Activated CD4-positive, alpha-beta T cell treated with anti-CD3 and anti-CD28 coated beads, Interleukin-2, amount 10 ng/mL, durations not matched to agents 24 days and 14 days (primary cell): Measurements from ENCODE around the gene SDK2. TPM values are rescaled to one million over a fixed set of nuclear protein-coding genes. Genes with fewer than 3 reads are reported as not detected.
A peak's percentile ranks its signal among the peaks of the same experiment; 100 is the strongest.

ENCODE experiments used
- DNase-seq: peaks from one replicate; pipeline ENCODE4 v3.0.0; 2022
- H3K27ac Mint-ChIP-seq: one replicate; pipeline ENCODE4 v1.8.0; 2022; ENCODE audit warnings: mild to moderate bottlenecking, mixed read lengths
- H3K27me3 Mint-ChIP-seq: one replicate; pipeline ENCODE4 v1.8.0; 2022; ENCODE audit warnings: mixed read lengths
- H3K36me3 Mint-ChIP-seq: one replicate; pipeline ENCODE4 v1.8.0; 2022; ENCODE audit warnings: low read depth, mild to moderate bottlenecking, mixed read lengths
- H3K4me1 Mint-ChIP-seq: one replicate; pipeline ENCODE4 v1.8.0; 2021; ENCODE audit warnings: mixed read lengths
- H3K4me3 Mint-ChIP-seq: one replicate; pipeline ENCODE4 v1.8.0; 2022; ENCODE audit warnings: mild to moderate bottlenecking, moderate library complexity, mixed read lengths
- H3K9me3 Mint-ChIP-seq: one replicate; pipeline ENCODE4 v1.8.0; 2021; ENCODE audit warnings: mixed read lengths
- intact Hi-C: fragments of 100-400 bp; cut with micrococcal nuclease; formaldehyde crosslinking; loops from one replicate; pipeline ENCODE4 v1.15.1; 2023
- total RNA-seq: library from RNA; stranded (reverse); gene quantifications from 2 replicates; pipeline ENCODE4 v1.2.3, GENCODE V29; 2022

The SDK2 gene
- total RNA-seq, 1 donor from 2014 or later: 0.42 TPM

DNA sequence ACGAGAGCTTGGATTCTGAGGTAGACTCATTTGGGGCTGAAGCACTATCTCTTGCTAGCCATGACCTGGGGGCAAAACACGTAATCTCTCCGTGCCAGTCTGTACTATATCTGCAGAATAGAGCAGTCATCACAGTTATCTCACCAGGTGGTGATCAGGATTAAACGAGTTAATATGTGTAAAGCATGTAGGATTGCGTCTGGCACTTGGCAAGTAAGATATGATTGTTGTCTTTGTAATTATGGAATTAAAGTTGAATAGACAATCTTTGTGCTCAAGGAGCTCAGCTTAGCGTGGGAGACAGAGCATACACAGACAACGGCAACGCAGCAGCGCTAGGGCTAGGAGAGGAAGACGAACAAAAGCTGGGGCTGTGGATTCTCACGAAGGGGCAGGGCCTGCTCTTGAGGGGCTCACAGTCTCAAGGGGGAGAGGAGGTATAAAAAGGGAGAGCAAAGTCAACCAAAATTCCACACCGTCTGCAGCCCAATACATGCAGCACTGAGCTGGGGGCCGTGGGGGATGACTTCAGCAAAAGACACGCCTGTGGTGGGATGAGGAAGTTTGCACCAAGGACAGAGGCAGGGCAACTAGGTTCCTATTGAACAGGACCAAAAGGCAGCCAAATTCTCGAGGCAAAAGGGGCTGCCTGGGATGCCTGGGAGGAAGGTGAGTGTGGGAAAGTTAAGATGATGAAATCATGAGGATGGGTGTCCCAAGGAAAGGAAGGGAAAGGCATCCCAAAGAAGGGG, 68.6 kb downstream of the SDK2 start:
- intact Hi-C loops: no loop called here
- Mint-ChIP-seq H3K4me1 (peaks cover 2% of the 10 kb centered on the region), H3K9me3 (no peaks in the 10 kb centered on the region), H3K4me3 (no peak overlapping the region), H3K36me3 (no peaks in the 10 kb centered on the region), H3K27me3 (no peaks in the 10 kb centered on the region), H3K27ac (no peak overlapping the region)
- DNase-seq: no peak

DNA sequence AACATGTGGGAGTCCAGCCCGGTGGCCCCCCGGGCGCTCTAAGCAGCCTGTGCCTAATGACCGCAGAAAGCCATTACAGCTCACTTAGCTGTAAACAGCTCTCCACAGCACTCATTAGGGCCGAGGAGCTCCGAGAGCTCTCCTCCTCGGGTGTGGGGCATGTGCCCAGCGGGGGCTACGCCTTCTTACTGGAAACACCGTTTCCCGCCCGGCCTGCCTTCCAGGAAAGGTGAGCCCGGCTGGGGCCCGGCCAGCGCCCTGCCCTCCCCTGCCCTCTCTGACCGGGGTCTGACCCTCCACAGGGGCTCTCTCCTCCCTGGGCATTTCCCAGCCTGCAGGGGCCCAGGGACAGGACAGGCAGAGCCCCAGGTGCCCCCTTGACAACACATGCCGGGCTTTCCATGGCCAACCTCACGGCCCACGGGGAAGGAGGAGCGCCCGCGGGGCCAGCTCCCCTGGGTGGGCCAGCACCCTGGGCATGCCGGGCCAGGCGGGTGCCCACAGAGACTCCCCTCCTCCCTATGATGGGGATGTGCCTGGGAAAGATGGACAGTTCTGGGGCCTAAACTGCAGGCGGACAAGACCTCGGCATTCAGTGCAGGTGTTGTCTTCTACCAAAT, 72.6 kb downstream of the SDK2 start:
- Mint-ChIP-seq H3K36me3 (no peaks in the 10 kb centered on the region), H3K27ac (no peak overlapping the region), H3K9me3 (no peaks in the 10 kb centered on the region), H3K4me1 (peaks cover 4% of the 10 kb centered on the region), H3K4me3 (no peak overlapping the region), H3K27me3 (no peaks in the 10 kb centered on the region)
- intact Hi-C loops: no loop called here
- DNase-seq: no peak

DNA sequence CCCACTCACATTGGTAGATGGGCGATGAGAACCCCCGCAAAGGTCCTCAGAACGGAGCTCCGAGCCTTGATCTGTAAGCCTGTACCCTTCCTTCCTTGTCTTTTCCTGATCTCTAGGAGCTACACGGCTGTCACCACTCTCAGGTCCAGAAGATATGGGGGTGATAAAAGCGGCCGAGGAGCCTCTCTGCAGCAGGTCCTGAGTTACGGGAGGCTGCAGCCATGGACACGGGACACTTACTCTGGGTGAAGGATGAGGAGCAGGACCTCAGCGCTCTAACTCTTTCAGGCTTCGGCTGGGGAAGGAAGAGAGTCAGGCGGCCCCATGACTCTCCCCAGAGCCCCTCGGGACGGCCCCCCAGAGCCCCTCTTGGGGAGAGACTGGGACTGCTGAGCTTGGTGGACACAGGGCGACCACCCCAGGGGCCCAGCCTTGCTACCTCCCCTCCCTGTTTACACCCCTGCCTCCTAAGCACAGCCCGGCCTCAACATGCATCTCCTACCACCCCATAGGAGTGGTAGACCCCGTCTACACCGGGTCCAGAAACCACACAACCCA, 74.4 kb downstream of the SDK2 start:
- intact Hi-C loops: no loop called here
- H3K9me3 Mint-ChIP-seq: no peaks in the 10 kb centered on the region

DNA sequence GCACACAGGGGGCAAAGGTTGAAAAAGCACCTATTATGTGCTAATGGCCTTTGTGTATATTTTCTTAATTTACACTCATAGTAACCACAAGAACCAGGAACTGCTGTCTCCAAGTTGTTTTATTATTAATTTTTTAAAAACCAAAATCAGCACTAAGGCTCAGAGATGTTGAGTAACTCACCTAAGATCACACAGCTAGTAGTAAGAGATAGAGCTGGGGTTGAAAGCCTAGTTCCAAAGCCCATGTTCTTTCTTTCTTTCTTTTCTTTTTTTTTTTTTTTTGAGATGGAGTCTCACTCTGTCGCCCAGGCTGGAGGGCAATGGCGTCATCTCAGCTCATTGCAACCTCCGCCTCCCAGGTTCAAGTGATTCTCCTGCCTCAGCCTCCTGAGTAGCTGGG, 75.3 kb downstream of the SDK2 start:
- H3K27ac Mint-ChIP-seq: no peak overlapping the region
- intact Hi-C loops: no loop called here
- H3K36me3 Mint-ChIP-seq: no peaks in the 10 kb centered on the region
- H3K4me1 Mint-ChIP-seq: peaks cover 4% of the 10 kb centered on the region
- DNase-seq: no peak
- no peaks in the 10 kb centered on the region for H3K27me3 Mint-ChIP-seq
- H3K4me3 Mint-ChIP-seq: no peak overlapping the region
- H3K9me3 Mint-ChIP-seq: no peaks in the 10 kb centered on the region

More for the DNA sequence above, 74.4 kb downstream of the SDK2 start:
- H3K4me1 Mint-ChIP-seq: peaks cover 4% of the 10 kb centered on the region
- H3K36me3 Mint-ChIP-seq: no peaks in the 10 kb centered on the region
- no peak overlapping the region for H3K4me3 Mint-ChIP-seq
- no peaks in the 10 kb centered on the region for H3K27me3 Mint-ChIP-seq
- no peak overlapping the region for H3K27ac Mint-ChIP-seq
- DNase-seq: no peak

DNA sequence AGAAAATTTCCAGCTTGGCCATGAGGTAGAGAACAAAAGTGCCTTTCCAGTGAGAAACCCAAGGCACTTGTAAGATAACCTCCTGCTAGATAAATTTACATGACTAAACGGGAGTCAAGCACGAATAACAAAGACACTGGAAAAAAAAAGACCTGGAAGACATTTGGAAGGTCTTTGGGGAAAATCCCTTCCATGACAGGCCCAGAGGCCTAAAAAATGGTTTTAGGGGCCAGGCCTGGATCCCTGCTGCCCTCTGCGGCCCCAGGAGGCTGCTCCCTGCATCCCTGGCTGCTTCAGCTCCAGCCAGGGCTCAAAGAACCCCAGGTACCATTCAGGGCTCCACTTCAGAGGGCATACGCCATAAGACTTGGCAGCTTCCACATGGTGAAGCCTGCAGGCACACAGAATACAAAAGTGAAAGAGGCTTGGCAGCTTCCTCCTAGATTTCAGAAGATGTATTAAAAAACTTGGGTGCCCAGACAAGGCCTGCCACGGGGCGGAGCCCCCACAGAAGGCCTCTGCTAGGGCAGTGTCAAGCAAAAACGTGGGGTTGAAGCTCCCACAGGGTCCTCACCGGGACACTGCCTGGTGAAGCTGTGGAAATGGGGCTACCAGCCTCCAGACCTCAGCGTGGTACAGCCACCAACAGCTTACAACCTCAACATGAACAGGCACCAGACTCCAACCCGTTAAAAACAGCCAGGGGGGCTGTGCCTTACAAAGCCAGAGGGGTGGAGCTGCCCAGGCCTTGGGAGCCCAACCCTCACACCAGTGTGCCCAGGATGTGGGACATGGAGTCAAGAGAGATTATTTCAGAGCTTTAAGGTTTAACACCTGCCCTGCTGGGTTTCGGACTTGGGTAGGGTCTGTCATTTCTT, 77.1 kb downstream of the SDK2 start:
- no peaks in the 10 kb centered on the region for H3K27me3 Mint-ChIP-seq
- H3K4me1 Mint-ChIP-seq: peaks cover 4% of the 10 kb centered on the region
- H3K9me3 Mint-ChIP-seq: no peaks in the 10 kb centered on the region
- intact Hi-C loops: no loop called here
- no peak overlapping the region for H3K4me3 Mint-ChIP-seq
- no peaks in the 10 kb centered on the region for H3K36me3 Mint-ChIP-seq
- H3K27ac Mint-ChIP-seq: no peak overlapping the region
- peak; percentile 66 for DNase-seq

DNA sequence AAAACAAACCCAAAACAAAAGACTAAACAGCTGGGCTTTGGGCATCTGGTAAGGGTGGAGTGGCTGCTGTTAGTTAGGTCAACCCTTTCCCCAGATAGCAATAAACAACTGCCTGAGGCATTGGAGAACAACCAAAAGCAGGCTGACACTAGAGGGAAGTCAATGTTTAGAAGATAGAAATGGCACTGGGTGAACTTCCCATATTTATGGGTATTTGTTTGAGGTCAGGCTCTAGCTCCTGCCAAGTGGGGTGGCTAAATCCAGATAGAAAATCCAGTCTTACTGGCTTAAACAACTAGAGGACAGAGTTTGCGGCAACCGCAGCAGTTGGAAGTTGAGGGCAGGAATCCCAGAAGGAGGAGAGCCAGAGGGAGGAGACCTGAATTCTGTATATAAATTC, 79.4 kb downstream of the SDK2 start:
- Mint-ChIP-seq H3K9me3 (no peaks in the 10 kb centered on the region), H3K27ac (no peak overlapping the region), H3K27me3 (no peaks in the 10 kb centered on the region), H3K4me3 (no peak overlapping the region), H3K36me3 (no peaks in the 10 kb centered on the region), H3K4me1 (peaks cover 4% of the 10 kb centered on the region)
- intact Hi-C loops: no loop called here
- DNase-seq: no peak

DNA sequence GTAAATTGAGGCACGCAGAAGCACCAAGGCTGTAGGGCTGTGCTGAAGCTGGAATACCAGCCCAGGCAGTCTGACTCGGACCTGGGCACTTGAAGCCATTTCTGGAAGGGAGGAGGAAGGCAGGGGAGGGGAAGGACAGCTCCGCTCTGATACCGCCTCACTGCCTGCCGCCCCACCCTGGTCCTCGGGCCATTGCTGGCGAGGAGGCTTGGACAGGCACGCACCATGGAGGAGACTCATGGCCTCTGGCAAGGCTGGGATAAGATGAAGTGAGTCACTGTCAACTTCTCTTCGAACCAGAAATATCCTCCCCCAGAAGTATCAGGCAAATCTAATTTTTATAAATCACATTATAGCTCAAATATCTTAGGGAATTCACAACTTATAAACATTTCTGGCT, 81.3 kb downstream of the SDK2 start:
- Mint-ChIP-seq H3K4me1 (peaks cover 2% of the 10 kb centered on the region), H3K4me3 (no peak overlapping the region), H3K36me3 (no peaks in the 10 kb centered on the region), H3K27me3 (peaks cover 3% of the 10 kb centered on the region), H3K27ac (no peak overlapping the region), H3K9me3 (no peaks in the 10 kb centered on the region)
- no peak for DNase-seq
- intact Hi-C loops: no loop called here

DNA sequence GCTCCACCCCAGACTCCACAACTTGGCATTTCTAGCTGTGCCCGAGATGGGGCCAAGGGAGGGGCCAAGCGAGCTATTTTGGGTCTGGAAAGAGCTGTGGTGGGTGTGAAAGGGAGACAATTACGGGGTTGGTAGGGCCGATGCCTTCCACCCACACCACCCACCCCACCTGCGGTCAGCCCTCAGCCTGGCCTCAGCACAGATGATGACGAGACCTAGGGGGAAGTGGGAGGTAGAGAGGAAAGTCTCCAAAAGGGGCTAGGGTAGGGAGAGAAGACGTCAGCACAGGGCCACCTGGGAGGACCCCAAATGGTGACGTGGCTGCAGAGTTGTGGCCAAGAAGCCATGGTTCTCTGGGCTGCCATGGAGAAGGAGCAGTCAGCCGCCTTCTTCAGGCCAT, 83.1 kb downstream of the SDK2 start:
- H3K4me3 Mint-ChIP-seq: no peak overlapping the region
- DNase-seq: no peak
- H3K9me3 Mint-ChIP-seq: no peaks in the 10 kb centered on the region
- H3K4me1 Mint-ChIP-seq: no peaks in the 10 kb centered on the region
- no peak overlapping the region for H3K27ac Mint-ChIP-seq
- peaks cover 3% of the 10 kb centered on the region for H3K27me3 Mint-ChIP-seq
- H3K36me3 Mint-ChIP-seq: no peaks in the 10 kb centered on the region
- intact Hi-C loops: no loop called here

DNA sequence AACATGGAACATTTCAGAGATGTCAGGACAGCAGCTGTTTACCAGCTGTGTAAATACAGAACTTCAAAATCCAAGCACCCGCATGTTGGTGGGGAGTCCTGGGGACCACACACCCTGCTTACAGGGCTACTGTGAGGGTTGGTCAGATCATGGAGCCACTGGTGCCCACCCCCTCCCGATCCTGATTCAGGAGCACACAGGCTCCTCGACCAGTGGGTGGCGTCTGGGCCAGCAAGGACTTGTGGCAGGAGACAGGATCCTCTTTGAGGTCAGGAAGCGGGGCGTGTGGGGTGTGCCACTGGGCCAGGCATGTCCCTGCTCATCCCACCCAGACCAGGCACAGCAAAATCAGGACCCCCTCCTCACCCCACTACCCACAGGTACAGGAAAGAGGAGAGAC, 83.6 kb downstream of the SDK2 start:
- intact Hi-C loops: no loop called here
- Mint-ChIP-seq H3K9me3 (no peaks in the 10 kb centered on the region), H3K27ac (no peak overlapping the region), H3K27me3 (peaks cover 3% of the 10 kb centered on the region), H3K4me3 (no peak overlapping the region), H3K36me3 (no peaks in the 10 kb centered on the region), H3K4me1 (no peaks in the 10 kb centered on the region)
- no peak for DNase-seq

DNA sequence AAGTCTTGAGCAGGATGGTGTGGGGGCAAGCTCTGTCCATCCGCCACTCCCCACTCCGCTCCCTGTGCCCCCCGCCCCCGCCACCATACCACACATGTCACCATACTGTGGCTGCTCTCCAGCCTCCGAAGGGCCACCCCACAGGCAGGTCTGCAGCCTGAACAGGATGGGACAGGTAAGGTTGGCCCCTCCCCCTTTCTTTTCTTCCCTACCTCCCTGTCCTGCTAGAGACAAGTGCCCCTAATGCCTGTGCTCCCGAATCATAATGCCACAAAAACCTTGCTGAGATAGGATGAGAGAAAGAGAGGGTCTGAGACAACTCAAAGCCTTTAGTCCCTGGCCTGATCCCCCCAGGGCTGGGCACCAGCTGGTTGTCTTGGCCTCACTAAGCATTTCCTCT, 84.7 kb downstream of the SDK2 start:
- H3K4me1 Mint-ChIP-seq: no peaks in the 10 kb centered on the region
- intact Hi-C loops: no loop called here

DNA sequence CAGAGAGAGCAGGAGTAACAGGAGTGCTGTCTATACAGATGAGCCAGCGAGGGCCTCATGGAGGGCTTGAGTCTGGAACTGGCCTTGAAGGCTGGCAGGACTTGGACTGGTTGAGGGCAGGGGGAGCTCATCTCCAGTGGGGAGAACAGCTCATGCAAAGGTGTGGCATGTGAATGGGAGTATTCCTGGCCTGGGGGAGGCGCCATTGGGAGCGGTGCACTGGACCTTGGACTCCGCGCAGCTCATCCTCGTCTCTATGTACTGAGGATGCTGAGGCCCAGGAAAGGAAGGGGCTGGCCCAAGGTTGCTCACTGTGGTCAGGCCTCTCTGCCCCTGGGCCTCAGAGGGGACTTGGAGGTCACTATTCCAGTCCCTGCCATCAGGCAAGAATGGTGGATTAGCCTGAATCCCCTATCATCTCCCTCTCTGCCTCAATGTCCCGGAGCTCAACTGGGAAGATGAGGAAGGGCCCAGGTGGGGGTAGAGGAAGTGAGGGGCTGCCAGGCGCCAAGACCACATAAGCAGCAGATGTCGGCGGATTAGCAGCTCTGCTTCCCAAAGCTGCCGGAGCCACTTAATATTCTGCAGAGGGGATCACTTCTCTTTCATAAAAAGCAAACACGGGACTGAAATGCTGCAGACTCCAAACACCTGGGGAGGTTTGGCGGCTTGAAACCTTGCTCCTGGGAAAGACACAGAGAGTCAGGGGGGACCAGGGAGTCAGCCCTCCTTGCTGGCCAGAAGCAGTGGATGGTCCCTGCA, 88.9 kb downstream of the SDK2 start:
- peaks cover 7% of the 10 kb centered on the region for H3K4me1 Mint-ChIP-seq

More for the DNA sequence above, 84.7 kb downstream of the SDK2 start:
- Mint-ChIP-seq H3K36me3 (no peaks in the 10 kb centered on the region), H3K27me3 (peaks cover 3% of the 10 kb centered on the region), H3K27ac (no peak overlapping the region), H3K9me3 (no peaks in the 10 kb centered on the region), H3K4me3 (no peak overlapping the region)
- no peak for DNase-seq

DNA sequence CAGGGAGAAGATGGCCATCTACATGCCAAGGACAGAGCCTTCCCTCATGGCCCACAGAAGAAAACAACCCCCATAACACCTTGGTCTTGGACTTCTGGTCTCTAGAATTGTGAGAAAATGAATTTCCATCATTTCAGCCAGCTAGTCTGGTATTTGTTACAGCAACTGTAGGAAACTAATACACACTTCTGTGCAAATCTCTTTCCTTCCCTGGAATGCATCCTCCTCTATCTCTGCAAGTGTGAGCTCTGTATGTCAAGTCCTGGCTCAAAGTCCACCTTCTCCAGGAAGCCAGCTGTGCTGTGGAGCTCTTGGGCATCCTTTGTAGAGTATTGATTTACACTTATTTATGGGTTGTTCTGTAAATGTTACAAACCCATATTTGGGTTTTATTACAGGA, 89.7 kb downstream of the SDK2 start:
- Mint-ChIP-seq H3K27me3 (peaks cover 3% of the 10 kb centered on the region), H3K36me3 (no peaks in the 10 kb centered on the region)

More for the DNA sequence above, 88.9 kb downstream of the SDK2 start:
- intact Hi-C loops: no loop called here
- no peak overlapping the region for H3K4me3 Mint-ChIP-seq
- no peak overlapping the region for H3K27ac Mint-ChIP-seq
- peaks cover 3% of the 10 kb centered on the region for H3K27me3 Mint-ChIP-seq
- no peaks in the 10 kb centered on the region for H3K9me3 Mint-ChIP-seq
- DNase-seq: no peak
- no peaks in the 10 kb centered on the region for H3K36me3 Mint-ChIP-seq

DNA sequence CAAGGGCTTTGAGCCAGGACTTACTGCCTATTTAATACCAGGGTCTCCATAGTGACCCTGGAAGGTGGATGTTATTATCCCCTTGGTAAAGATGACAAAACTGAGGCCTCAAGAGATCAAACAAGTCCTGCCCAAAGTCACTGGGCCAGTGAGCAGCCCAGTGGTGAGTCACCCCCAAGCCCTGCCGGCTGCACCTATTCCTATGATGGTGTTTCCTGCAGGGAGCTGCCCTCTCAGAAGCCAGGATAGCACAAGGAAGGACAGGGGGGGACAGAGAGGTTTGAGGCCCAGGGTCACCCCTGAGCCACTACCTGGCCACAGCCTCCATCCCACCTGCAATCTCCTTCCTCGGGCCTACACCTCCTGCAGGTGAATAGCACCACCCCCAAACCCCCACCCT, 90.9 kb downstream of the SDK2 start:
- H3K36me3 Mint-ChIP-seq: no peaks in the 10 kb centered on the region
- no peak overlapping the region for H3K27ac Mint-ChIP-seq
- intact Hi-C loops: no loop called here
- H3K27me3 Mint-ChIP-seq: peaks cover 3% of the 10 kb centered on the region
- H3K4me1 Mint-ChIP-seq: peaks cover 7% of the 10 kb centered on the region
- no peaks in the 10 kb centered on the region for H3K9me3 Mint-ChIP-seq
- DNase-seq: no peak
- H3K4me3 Mint-ChIP-seq: no peak overlapping the region

More for the DNA sequence above, 89.7 kb downstream of the SDK2 start:
- Mint-ChIP-seq H3K4me1 (peaks cover 7% of the 10 kb centered on the region), H3K27ac (no peak overlapping the region), H3K4me3 (no peak overlapping the region), H3K9me3 (no peaks in the 10 kb centered on the region)
- intact Hi-C loops: no loop called here
- DNase-seq: no peak
